BE2C (cell line): ENCODE data around the gene MB21D2.
"Not testable (repeated sequence)": the region's sequence is repeated elsewhere in the genome, so short reads cannot be mapped to it uniquely, and the experiment has no call there.

Experiments used
- DNase-seq: peaks from one replicate; pipeline ENCODE4 v3.0.0-alpha.2; 2020
- H3K27me3 ChIP-seq: fragments of 250-450 bp; sonication (Bioruptor Pico); 2 replicates; pipeline ENCODE4 v1.5.1; 2020; ENCODE audit warnings: mild to moderate bottlenecking
- H3K36me3 ChIP-seq: fragments of 250-450 bp; sonication (Bioruptor Pico); 2 replicates; pipeline ENCODE4 v1.5.1; 2020; ENCODE audit warnings: mild to moderate bottlenecking
- H3K4me1 ChIP-seq: fragments of 250-450 bp; sonication (Bioruptor Pico); 2 replicates; pipeline ENCODE4 v1.5.1; 2020
- H3K4me3 ChIP-seq: 2 replicates; pipeline ENCODE4 v1.5.1; 2011; ENCODE audit warnings: low read depth, low read length
- H3K9me3 ChIP-seq: fragments of 250-450 bp; sonication (Bioruptor Pico); 2 replicates; pipeline ENCODE4 v1.5.1; 2020
- TF ChIP-seq, protein P1 (sequence below): IDR thresholded peaks from 2 replicates; pipeline ENCODE4 v1.5.1; 2012; ENCODE audit warnings: mild to moderate bottlenecking, low read depth, low read length

The MB21D2 gene

DNA sequence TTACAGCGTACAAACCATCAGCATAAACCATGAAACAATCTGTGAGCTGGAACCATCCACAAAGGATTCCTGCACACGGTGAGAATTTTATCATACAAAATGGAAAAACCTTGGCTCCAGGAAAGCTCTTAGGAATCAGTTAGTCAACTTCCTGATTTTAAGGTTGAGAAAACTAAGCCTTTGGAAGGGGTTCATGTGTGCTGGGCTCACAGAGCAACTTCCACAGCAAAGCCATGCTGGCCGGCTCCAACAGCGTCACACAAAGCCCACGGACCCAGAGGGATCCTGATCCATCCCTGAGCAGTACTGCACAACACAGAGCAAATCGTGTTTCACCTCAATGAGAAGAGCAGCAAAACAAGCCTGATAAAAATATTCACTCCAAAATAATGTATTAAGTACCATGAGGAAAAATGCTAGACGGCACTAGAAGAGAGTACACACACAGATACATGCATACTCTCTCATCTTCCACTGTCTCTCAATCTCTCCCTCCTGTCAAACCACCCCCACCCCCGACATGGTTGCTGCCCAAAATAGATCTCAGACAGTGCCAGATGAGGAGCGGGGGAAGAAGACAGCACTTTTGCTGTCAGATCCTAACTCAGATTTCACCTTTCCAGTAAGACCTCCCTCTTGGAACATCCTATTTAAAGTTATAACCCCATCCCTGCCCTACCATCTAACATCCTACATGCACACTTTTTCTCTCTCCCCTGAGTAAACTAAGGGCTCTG lies 58.6 kb downstream of the MB21D2 start:
- Histone ChIP-seq H3K27me3 (no peaks in the 10 kb centered on the region), H3K9me3 (no peaks in the 10 kb centered on the region), H3K36me3 (no peaks in the 10 kb centered on the region), H3K4me1 (no peaks in the 10 kb centered on the region), H3K4me3 (no peak overlapping the region)
- no peak for DNase-seq
- TF ChIP-seq, protein P1, sequence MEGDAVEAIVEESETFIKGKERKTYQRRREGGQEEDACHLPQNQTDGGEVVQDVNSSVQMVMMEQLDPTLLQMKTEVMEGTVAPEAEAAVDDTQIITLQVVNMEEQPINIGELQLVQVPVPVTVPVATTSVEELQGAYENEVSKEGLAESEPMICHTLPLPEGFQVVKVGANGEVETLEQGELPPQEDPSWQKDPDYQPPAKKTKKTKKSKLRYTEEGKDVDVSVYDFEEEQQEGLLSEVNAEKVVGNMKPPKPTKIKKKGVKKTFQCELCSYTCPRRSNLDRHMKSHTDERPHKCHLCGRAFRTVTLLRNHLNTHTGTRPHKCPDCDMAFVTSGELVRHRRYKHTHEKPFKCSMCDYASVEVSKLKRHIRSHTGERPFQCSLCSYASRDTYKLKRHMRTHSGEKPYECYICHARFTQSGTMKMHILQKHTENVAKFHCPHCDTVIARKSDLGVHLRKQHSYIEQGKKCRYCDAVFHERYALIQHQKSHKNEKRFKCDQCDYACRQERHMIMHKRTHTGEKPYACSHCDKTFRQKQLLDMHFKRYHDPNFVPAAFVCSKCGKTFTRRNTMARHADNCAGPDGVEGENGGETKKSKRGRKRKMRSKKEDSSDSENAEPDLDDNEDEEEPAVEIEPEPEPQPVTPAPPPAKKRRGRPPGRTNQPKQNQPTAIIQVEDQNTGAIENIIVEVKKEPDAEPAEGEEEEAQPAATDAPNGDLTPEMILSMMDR: no peak

DNA sequence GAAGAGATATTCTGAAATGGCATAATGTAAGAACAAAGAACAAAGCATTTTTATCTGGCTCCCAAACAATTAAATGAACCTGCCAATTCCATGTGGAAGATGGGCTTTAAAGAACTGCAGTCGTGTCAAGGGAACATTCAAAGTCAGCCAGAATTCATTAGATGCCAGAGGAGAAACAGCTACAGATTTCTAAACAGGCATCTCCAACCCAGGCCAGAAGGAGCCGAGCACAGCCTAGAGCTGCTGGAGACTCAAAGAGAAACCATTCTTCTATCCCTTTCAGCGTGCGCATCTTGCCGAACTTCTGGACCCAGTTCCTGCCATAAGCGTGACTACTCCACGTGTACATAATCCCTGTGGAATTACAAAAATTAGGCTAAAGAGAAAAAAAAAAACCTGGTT lies 60.4 kb downstream of the MB21D2 start:
- no peaks in the 10 kb centered on the region for H3K9me3 ChIP-seq
- no peak overlapping the region for H3K4me3 ChIP-seq
- no peak for DNase-seq
- no peaks in the 10 kb centered on the region for H3K36me3 ChIP-seq
- TF ChIP-seq, protein P1: no peak
- no peaks in the 10 kb centered on the region for H3K27me3 ChIP-seq
- H3K4me1 ChIP-seq: no peaks in the 10 kb centered on the region

DNA sequence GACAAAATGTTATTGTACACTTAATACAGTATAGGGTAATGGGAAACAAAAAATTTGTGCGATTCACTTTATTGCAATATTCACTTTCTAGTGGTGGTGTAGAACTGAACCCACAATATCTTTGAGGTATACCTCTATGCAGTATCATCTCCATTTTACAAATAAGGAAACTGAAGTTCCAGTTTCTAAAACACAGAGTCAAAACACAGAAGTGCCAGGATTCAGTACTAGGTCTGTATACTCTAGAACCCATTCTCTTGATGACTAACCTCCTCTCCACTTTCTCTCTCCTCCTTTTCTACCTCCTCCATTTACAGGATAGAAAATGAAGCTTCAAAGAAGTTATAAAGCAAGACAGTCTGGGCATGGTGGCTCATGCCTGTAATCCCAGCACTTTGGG lies 62.2 kb downstream of the MB21D2 start:
- no peaks in the 10 kb centered on the region for H3K27me3 ChIP-seq
- H3K9me3 ChIP-seq: no peaks in the 10 kb centered on the region
- no peak overlapping the region for H3K4me3 ChIP-seq
- DNase-seq: no peak
- H3K4me1 ChIP-seq: no peaks in the 10 kb centered on the region
- TF ChIP-seq, protein P1: no peak
- no peaks in the 10 kb centered on the region for H3K36me3 ChIP-seq

DNA sequence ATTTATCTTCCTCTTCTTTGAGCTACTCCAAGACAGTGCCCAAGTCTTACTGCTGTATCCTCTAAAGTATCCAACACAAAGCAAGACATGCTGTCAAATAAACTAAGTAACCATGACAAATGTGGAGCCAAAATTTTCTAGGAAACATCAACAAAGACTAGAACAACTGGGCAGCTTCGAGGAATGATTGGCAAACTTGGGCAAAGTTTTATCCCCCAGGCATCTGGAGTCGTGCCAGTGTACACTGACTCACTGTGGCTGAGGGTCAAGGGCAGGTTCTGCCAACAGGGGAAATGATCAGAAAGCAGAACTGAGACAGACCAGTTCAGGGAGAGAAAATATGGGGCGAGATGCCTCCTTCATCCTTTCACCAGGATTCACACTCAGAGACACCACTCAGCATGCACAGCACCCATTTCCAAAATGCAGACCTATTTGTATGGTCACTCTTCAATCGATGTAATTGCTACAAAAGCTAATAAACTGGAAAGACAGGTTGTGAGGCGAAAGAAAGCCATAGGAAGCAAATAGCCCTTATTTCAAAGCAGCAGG lies 65.8 kb downstream of the MB21D2 start:
- no peak for DNase-seq
- no peaks in the 10 kb centered on the region for H3K9me3 ChIP-seq
- H3K4me1 ChIP-seq: no peaks in the 10 kb centered on the region
- H3K36me3 ChIP-seq: no peaks in the 10 kb centered on the region
- H3K4me3 ChIP-seq: no peak overlapping the region
- TF ChIP-seq, protein P1: no peak
- H3K27me3 ChIP-seq: no peaks in the 10 kb centered on the region

DNA sequence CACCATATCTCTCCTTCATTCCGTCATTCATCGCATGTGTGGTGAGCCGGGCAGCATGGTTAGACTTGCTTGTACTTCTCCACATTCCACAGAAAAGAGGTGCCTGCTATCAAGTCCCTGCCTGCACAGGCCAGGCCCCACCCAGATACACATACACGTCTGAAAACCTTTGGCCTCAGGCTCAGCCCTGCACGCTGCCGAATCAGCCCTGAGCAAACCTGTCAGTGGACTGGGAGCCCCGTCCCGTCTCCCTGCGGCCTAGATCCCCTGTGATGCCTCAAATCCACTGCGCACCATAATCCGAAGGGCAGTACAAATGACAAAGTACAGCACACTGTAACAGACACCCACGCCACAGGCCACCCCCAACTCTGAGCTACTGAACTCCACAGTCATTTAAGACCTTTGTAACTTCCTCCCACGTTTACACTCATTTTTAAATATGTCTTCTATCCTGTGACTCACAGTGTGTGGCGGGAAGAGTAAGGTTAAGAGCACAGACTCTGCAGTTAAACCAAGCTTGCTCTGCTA lies 67.1 kb downstream of the MB21D2 start:
- Histone ChIP-seq H3K4me1 (no peaks in the 10 kb centered on the region), H3K27me3 (no peaks in the 10 kb centered on the region), H3K9me3 (no peaks in the 10 kb centered on the region), H3K4me3 (no peak overlapping the region), H3K36me3 (no peaks in the 10 kb centered on the region)
- no peak for DNase-seq
- TF ChIP-seq, protein P1: no peak

DNA sequence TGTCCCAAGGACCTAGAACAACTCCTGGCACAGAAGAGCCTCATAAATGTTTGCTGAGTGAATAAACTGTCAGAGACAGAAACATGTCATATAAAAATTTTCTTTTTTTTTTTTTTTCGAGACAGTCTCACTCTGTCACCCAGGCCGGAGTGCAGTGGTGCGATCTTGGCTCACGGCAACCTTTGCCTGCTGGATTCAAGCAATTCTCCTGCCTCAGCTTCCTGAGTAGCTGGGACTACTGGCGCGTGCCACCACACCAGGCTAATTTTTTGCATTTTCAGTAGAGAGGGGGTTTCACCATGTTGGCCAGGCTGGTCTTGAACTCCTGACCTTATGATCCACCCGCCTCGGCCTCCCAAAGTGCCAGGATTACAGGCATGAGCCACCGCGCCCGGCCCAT lies 67.8 kb downstream of the MB21D2 start:
- H3K9me3 ChIP-seq, DNase-seq, H3K4me3 ChIP-seq, H3K4me1 ChIP-seq, H3K36me3 ChIP-seq, H3K27me3 ChIP-seq: not testable (repeated sequence)
